ENCODE data around the gene CCDC158. TPM values are rescaled to one million over a fixed set of nuclear protein-coding genes. Genes with fewer than 3 reads are reported as not detected.

The CCDC158 gene
- total and polyA plus RNA-seq, 2 of the 8 experiments (the other 6 are each of a cell fraction or from before 2014, with no cell fraction given), result not detected

GRCh38 chr4:76445911-76446310 is 25.0 kb upstream of the CCDC158 start:
- ChIA-PET CTCF (ENCODE audit: partially characterized antibody) (interaction anchor here (1.3 kb wide), 1 partner anchor 12 kb away, joined by 4 read pairs; no protein-coding TSS in a partner anchor), POLR2A (ENCODE audit: partially characterized antibody) (no interaction called here)
- Histone ChIP-seq H2BK15ac (ENCODE audit: low read length) (no peak overlapping the region), H3K27ac (ENCODE audit: low read depth, low read length) (no peak overlapping the region), H3K9ac (replicated peaks in 1 of 4; ENCODE audit: extremely low read depth in 1 of 4, low read depth in 3 of 4, low read length in 3 of 4) (no peak overlapping the region), H3K14ac (ENCODE audit: insufficient read length) (no peak overlapping the region), H4K5ac (ENCODE audit: insufficient read length, low read depth, low read length) (no peak overlapping the region), H3K4me2 (ENCODE audit: insufficient read depth in 1 of 2, low read depth in 2 of 2, low read length in 2 of 2) (no peak overlapping the region), H3K9me3 (ENCODE audit: insufficient read depth in 2 of 2, low read depth in 1 of 2, low read length in 1 of 2) (no peaks in the 10 kb centered on the region), H3K4me1 (replicated peaks in 1 of 4; ENCODE audit: control insufficient read depth in 3 of 4, insufficient read depth in 4 of 4, low read length in 3 of 4) (peaks cover 0 to 3% (median 1%) of the 10 kb centered on the region in 4 experiments; a peak in 2 of 7 replicates), H4K91ac (replicated peaks; ENCODE audit: insufficient read length, low read length) (no peak overlapping the region), H4K8ac (ENCODE audit: extremely low read depth, insufficient read depth, low read length) (no peak overlapping the region), H3K23ac (ENCODE audit: insufficient read length) (no peak overlapping the region), H2AFZ (ENCODE audit: low read length) (no peak overlapping the region), H2BK12ac (ENCODE audit: low read depth, low read length) (no peak overlapping the region), H3K36me3 (ENCODE audit: control insufficient read depth in 2 of 4, insufficient read depth in 4 of 4, low read length in 3 of 4) (no peaks in the 10 kb centered on the region), H2BK20ac (ENCODE audit: low read length) (no peak overlapping the region), H4K20me1 (replicated peaks in 1 of 2; ENCODE audit: control insufficient read depth in 1 of 2, insufficient read depth in 2 of 2, low read length in 2 of 2) (no peaks in the 10 kb centered on the region), H2AK5ac (ENCODE audit: low read depth, low read length) (no peak overlapping the region), H3K79me2 (ENCODE audit: control insufficient read depth in 1 of 2, insufficient read depth in 2 of 2, low read length in 2 of 2) (no peaks in the 10 kb centered on the region), H3K23me2 (ENCODE audit: low read depth, low read length) (no peaks in the 10 kb centered on the region), H3K79me1 (ENCODE audit: low read depth, low read length) (no peaks in the 10 kb centered on the region; the same call in 1 of the 2 replicates), H3K18ac (ENCODE audit: extremely low read depth, low read length) (no peak overlapping the region), H3K4me3 (ENCODE audit: extremely low read depth in 1 of 4, insufficient read depth in 2 of 4, low read depth in 3 of 4, low read length in 4 of 4) (no peak overlapping the region), H3K27me3 (replicated peaks in 1 of 4; ENCODE audit: control insufficient read depth in 3 of 4, extremely low read depth in 1 of 4, insufficient read depth in 3 of 4, low read length in 3 of 4) (no peaks in the 10 kb centered on the region), H2BK5ac (ENCODE audit: low read depth, low read length) (no peak overlapping the region), H3K4ac (replicated peaks; ENCODE audit: insufficient read length, low read depth, low read length) (no peak overlapping the region), H2BK120ac (replicated peaks; ENCODE audit: low read depth, low read length) (no peak overlapping the region), H3K56ac (replicated peaks; ENCODE audit: insufficient read length, low read depth, low read length) (no peak overlapping the region)
- FAIRE-seq (no peak), DNase-seq (ENCODE audit: low read depth in 1 of 2, low spot score in 2 of 2) (no peak)
- WGBS, 2 experiments (ENCODE audit: extremely low coverage in 1 of 2, insufficient coverage in 1 of 2, insufficient read length in 1 of 2, insufficient replicate concordance in 2 of 2, low coverage in 1 of 2, low lambda C conversion rate in 2 of 2, missing lambda C conversion rate in 1 of 2), result 98% methylated on average over 2 of the region's 2 CpGs; no CpG with 5 or more reads in 1 of the 2 experiments
- TF ChIP-seq CREB1 (IDR thresholded peaks at IDR 0.05) (no peak), NANOG (IDR thresholded peaks at IDR 0.05; ENCODE audit: insufficient read depth, low read depth, low read length, poor library complexity, severe bottlenecking) (no peak), NRF1 (IDR thresholded peaks at IDR 0.05; ENCODE audit: low read depth, low read length) (no peak), TAF7 (optimal IDR thresholded peaks at IDR 0.05; ENCODE audit: borderline replicate concordance, low read depth, low read length) (no peak), BRCA1 (IDR thresholded peaks at IDR 0.05; ENCODE audit: low read depth, low read length) (no peak), CBX8 (IDR thresholded peaks at IDR 0.05; ENCODE audit: borderline replicate concordance, low read depth, low read length) (no peak), MAFK (IDR thresholded peaks at IDR 0.05; ENCODE audit: low read depth, low read length) (no peak), ATF2 (IDR thresholded peaks at IDR 0.05; ENCODE audit: low read length) (no peak), FOSL1 (IDR thresholded peaks at IDR 0.05; ENCODE audit: insufficient read depth, low read depth, low read length) (no peak), E2F6 (IDR thresholded peaks at IDR 0.05) (no peak), EGR1 (IDR thresholded peaks at IDR 0.05; ENCODE audit: borderline replicate concordance, low read depth, low read length) (no peak), KDM1A (IDR thresholded peaks at IDR 0.05; ENCODE audit: borderline replicate concordance, low read length) (no peak)

All from H1 (cell line).